T-helper 17 cell (primary cell): ENCODE results near the gene KRTAP1-1. TPM values are rescaled to one million over a fixed set of nuclear protein-coding genes. Genes with fewer than 3 reads are reported as not detected.
"Not testable (repeated sequence)": the region's sequence is repeated elsewhere in the genome, so short reads cannot be mapped to it uniquely, and the experiment has no call there.

Source experiments
- ATAC-seq: fragments of 150-1000 bp; cut with Tn5 transposase; 2 replicates; pipeline ENCODE4 v1.10.0; 2021; ENCODE audit warnings: mild to moderate bottlenecking, moderate library complexity
- DNase-seq, 3 donors: peaks; one replicate each; pipeline versions ENCODE4 v3.0.0 to v3.0.0-alpha.2; 2020 to 2021
- H3K9me3 ChIP-seq: one replicate; pipeline ENCODE4 v1.7.0; 2013; ENCODE audit warnings: low read length, mild to moderate bottlenecking; ENCODE audit not compliant: control insufficient read depth, poor library complexity, severe bottlenecking
- H3K27ac Mint-ChIP-seq: one replicate; pipeline ENCODE4 v1.8.0; 2022; ENCODE audit warnings: mild to moderate bottlenecking, moderate library complexity, mixed read lengths
- H3K27me3 Mint-ChIP-seq: one replicate; pipeline ENCODE4 v1.8.0; 2022; ENCODE audit warnings: mixed read lengths
- H3K36me3 Mint-ChIP-seq: one replicate; pipeline ENCODE4 v1.8.0; 2022; ENCODE audit warnings: low read depth, mixed read lengths
- H3K4me1 Mint-ChIP-seq: one replicate; pipeline ENCODE4 v1.8.0; 2022; ENCODE audit warnings: mild to moderate bottlenecking, mixed read lengths
- H3K4me3 Mint-ChIP-seq: one replicate; pipeline ENCODE4 v1.8.0; 2022; ENCODE audit warnings: mild to moderate bottlenecking, moderate library complexity, mixed read lengths
- total RNA-seq, 4 donors: library from RNA in 2 of 4; stranded (reverse) in 2 of 4; gene quantifications; one replicate each; pipeline ENCODE4 v1.2.3 and lab custom pipeline; 2022 to 2026

The KRTAP1-1 gene, protein sequence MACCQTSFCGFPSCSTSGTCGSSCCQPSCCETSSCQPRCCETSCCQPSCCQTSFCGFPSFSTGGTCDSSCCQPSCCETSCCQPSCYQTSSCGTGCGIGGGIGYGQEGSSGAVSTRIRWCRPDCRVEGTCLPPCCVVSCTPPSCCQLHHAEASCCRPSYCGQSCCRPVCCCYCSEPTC
- total RNA-seq = not detected
- total RNA-seq (lab: John Stamatoyannopoulos, UW) = 0 reads per million in 2 donors

DNA sequence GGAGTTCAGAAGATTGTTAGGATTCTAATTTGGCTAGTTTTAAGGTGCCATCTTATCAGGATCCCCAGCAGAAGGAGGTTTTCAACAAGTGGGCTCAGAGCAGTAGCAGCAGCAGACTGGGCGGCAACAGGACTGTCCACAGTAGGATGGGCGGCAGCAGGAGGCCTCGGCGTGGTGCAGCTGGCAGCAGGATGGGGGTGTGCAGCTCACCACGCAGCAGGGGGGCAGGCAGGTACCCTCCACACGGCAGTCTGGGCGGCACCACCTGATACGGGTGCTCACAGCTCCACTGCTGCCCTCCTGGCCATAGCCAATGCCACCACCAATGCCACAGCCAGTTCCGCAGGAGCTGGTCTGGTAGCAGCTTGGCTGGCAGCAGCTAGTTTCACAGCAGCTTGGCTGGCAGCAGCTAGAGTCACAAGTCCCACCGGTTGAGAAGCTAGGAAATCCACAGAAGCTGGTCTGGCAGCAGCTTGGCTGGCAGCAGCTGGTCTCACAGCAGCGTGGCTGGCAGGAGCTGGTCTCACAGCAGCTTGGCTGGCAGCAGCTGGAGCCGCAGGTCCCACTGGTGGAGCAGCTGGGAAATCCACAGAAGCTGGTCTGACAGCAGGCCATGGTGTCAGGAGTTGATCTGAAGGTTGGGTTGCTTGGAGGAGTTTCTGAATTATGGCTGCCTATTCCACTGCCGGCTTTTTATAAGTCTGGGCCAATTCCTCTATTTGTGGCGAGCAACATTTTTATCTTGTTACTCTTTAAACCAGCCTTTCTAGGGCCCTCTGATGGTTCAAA, at the start of gene KRTAP1-1:
Gene KRTAP1-1, minus strand, starts transcription at position 668 of the 789 bp plus-strand sequence. Its CDS starts 53 bp downstream, at position 615.
- H3K27ac Mint-ChIP-seq, DNase-seq, H3K9me3 ChIP-seq, ATAC-seq, H3K4me3 Mint-ChIP-seq, H3K4me1 Mint-ChIP-seq, H3K36me3 Mint-ChIP-seq: not testable (repeated sequence)
- H3K27me3 Mint-ChIP-seq = peaks cover 27% of the 10 kb centered on the region

DNA sequence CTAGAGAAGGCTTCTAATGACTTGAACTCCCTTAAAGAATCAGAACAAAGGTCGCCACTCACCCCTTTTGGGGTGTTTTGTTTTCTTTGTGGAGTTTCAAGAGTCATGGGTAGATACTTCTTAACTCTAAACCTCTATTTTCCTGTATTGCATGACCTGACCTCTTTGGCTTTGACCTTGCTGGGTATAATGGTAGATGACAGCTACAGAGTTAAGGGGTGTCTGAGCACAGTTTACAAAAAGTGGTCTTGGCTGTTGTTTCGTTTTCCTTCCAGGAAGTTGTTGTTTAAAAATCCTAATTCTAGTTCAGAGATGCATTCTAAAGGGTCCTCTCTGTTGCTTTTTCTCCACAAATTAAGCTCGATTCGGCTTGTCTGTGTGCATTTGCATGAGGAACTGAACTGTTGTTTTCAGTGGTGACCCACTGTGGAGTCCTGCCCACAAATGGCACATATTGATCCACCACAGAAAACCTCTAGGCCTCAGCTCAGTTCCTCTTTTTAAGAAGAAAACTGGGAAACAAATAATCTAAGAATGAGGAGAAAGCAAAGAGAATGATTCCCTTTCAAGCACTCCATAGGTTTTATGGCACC, 47.6 kb upstream of the KRTAP1-1 start:
- H3K4me3 Mint-ChIP-seq, DNase-seq: not testable (repeated sequence)

GRCh38 chr17:41084100-41084856, 43.0 kb upstream of the KRTAP1-1 start, which contains the start of gene KRTAP4-7:
Gene KRTAP4-7 (plus strand): TSS chr17:41084150. CDS start chr17:41084207, 57 bp downstream.
- peaks cover 23% of the 10 kb centered on the region for H3K27me3 Mint-ChIP-seq
- not testable (repeated sequence) for H3K4me1 Mint-ChIP-seq, ATAC-seq, H3K27ac Mint-ChIP-seq, DNase-seq, H3K36me3 Mint-ChIP-seq, H3K9me3 ChIP-seq, H3K4me3 Mint-ChIP-seq

More for the DNA sequence above, 47.6 kb upstream of the KRTAP1-1 start:
- not testable (repeated sequence) for H3K9me3 ChIP-seq, ATAC-seq, H3K4me1 Mint-ChIP-seq, H3K27ac Mint-ChIP-seq, H3K36me3 Mint-ChIP-seq
- H3K27me3 Mint-ChIP-seq = peaks cover 18% of the 10 kb centered on the region

DNA sequence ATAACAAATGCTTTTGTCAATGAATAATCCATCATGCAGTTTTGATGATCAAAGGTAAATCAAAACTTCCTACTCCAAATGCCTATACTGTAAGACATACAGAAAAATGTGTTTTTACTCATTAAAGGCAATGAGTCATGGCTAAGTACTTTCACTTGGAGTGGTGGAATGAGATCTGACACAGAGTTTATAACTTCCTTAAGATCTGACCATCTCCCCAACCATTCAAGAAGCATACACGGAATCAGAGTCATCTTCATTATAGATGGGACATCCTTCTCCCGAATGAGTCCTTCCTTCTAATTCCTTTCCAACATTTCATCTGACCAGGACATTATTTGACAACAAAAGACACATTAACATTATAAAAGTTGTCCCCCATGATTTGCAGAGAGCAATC, 42.2 kb upstream of the KRTAP1-1 start:
- not testable (repeated sequence) for H3K36me3 Mint-ChIP-seq, H3K9me3 ChIP-seq, H3K4me1 Mint-ChIP-seq, DNase-seq, H3K27ac Mint-ChIP-seq, ATAC-seq, H3K4me3 Mint-ChIP-seq
- peaks cover 23% of the 10 kb centered on the region for H3K27me3 Mint-ChIP-seq

GRCh38 chr17:41082626-41083025, 41.4 kb upstream of the KRTAP1-1 start:
- H3K27me3 Mint-ChIP-seq = peaks cover 21% of the 10 kb centered on the region
- DNase-seq (no peak), ATAC-seq (no peak)
- peaks cover 4% of the 10 kb centered on the region for H3K4me1 Mint-ChIP-seq
- no peaks in the 10 kb centered on the region for H3K36me3 Mint-ChIP-seq
- no peak overlapping the region for H3K4me3 Mint-ChIP-seq
- H3K9me3 ChIP-seq = no peaks in the 10 kb centered on the region
- H3K27ac Mint-ChIP-seq = no peak overlapping the region

- Mint-ChIP-seq H3K4me1 (peaks cover 3% of the 10 kb centered on the region), H3K27me3 (peaks cover 18% of the 10 kb centered on the region), H3K27ac (no peak overlapping the region), H3K4me3 (no peak overlapping the region), H3K36me3 (peaks cover 2% of the 10 kb centered on the region)
- ATAC-seq (no peak), DNase-seq (no peak)
- H3K9me3 ChIP-seq = no peaks in the 10 kb centered on the region
These were observed 35.5 kb upstream of the KRTAP1-1 start for GRCh38 chr17:41076788-41077187.

DNA sequence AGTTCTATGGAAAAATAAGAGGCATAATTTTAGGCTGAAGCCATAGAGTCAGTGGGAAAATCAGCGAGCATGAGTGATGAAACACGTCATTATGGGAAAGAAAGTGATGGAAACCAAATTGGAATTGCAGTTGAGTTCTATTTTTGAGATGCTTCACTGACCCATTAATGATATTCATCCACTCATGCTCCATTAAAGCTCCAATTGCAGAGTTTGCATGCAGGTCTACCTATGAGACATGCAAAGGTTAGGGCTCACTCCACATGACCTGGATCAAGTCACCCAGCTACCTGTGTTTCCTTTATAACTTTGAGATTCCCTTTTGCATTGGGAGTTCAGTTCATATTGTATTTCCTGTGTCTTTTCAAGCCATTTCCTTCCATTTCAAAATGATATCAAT, 32.4 kb upstream of the KRTAP1-1 start:
- Mint-ChIP-seq H3K4me3 (no peak overlapping the region), H3K4me1 (peaks cover 3% of the 10 kb centered on the region), H3K27me3 (peaks cover 18% of the 10 kb centered on the region), H3K36me3 (peaks cover 2% of the 10 kb centered on the region), H3K27ac (no peak overlapping the region)
- DNase-seq (no peak), ATAC-seq (no peak)
- H3K9me3 ChIP-seq = no peaks in the 10 kb centered on the region

DNA sequence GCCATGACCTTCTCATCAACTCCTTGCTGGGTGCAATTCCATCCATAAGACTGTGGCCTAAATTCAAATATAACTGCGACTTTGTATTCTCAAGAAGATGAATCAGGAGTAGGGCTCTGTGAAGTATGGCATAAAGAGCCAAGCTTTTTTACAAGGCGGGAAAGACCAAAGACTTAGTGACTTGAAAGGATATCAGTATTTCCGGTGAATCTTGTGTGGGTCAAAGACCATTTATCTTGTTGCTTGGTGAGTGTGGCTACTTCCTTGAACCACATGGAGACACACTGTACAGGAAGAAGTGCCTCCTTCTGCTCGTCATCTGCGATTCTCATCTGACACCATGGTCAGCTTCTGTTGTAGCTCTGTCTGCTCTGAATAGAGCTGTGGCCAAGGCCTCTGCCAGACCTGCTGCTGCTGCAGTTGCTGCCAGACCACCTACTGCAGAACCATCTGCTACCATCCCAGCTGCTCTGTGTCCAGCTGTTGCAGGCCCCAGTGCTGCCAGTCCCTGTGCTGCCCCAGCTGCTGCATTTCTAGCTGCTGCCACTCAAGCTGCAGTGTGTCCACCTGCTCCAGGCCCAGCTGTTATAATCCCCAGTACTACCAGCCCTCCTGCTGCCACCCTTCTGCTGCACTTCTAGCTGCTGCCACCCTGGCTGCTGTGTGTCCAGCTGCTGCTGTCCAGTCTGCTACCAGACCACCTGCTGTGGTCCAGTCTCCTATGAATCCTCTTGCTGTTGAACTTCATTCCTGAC, 30.5 kb upstream of the KRTAP1-1 start:
- Mint-ChIP-seq H3K36me3 (peaks cover 2% of the 10 kb centered on the region), H3K27me3 (peaks cover 18% of the 10 kb centered on the region), H3K27ac (no peak overlapping the region), H3K4me1 (peaks cover 3% of the 10 kb centered on the region), H3K4me3 (no peak overlapping the region)
- ATAC-seq (no peak), DNase-seq (no peak)
- no peaks in the 10 kb centered on the region for H3K9me3 ChIP-seq

DNA sequence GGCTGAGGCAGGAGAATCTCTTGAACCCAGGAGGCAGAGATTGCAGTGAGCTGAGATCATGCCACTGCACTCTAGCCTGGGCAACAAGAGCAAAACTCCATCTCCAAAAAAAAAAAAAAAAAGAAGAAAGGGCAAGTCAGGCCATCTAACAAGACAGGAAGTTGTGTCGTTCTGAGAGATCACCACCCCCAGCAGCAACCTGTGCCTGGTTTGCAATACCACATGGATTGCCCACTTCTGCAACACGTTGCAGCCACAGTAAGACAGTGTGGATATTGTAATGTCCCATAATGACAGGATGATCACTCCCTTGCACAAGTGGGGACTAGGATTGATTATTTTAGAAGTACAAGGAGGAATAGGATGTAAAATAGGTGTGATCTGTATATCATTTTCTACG, 27.8 kb upstream of the KRTAP1-1 start:
- Mint-ChIP-seq H3K27ac (no peak overlapping the region), H3K4me3 (no peak overlapping the region), H3K27me3 (peaks cover 14% of the 10 kb centered on the region), H3K4me1 (peaks cover 3% of the 10 kb centered on the region), H3K36me3 (no peaks in the 10 kb centered on the region)
- ATAC-seq = no peak
- DNase-seq = no peak
- H3K9me3 ChIP-seq = no peaks in the 10 kb centered on the region

DNA sequence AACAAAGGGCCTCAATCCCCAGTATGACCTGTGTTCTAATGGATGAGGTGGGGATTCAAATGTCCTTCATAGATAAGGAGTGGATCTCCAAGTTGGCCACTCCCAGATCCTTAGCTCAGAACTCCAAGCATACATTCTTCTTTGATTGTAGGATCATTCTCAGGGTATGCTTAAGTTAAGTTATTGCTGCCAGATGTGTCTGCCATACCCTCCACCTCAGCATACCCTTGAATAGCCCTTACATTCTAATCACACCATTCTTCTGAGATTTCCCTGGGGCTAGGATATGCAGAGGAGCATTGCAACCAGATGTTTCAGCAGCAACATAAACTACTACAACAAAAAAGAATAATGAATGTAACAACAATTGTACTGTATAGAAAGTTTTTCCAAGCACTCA, 26.0 kb upstream of the KRTAP1-1 start:
- Mint-ChIP-seq H3K36me3 (no peaks in the 10 kb centered on the region), H3K4me1 (peaks cover 3% of the 10 kb centered on the region), H3K27me3 (peaks cover 12% of the 10 kb centered on the region), H3K4me3 (no peak overlapping the region), H3K27ac (no peak overlapping the region)
- DNase-seq = no peak
- ATAC-seq = no peak
- H3K9me3 ChIP-seq = no peaks in the 10 kb centered on the region

DNA sequence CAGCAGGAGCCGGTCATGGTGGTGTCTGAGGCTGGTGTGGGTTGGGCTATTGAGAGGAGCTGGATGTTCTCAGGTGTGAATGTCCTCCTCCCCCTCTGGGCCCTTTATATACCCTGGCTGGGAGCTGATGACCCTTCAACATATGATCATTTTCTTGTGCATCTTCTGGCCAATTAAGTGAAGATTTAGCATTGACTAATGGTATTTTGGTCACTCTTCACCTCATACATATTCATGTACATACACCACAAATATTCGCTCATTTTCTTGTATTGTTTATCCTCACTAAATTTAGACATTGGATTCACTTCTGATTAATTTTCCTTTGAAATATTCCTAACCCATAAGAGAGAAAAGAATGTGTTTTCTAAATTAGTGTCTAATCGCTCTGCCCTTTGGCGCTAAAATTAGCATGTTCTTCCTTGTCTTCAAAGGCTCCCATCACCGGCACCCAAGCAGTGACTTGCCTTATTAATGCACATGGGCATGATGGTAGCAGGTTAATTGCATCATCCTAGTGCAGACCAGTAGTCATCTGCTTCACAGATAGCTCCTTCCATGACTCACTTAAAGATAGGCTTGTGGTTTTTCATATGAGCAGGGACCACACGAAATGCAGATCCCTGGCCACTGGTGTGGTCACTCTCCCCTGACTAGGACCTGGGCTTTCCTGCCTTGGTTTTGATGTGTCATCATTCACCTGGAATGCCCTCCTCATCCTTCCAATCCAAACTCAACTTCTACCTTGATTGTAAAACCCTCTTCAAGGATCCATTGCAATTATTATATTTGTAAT, 24.8 kb upstream of the KRTAP1-1 start, which contains the start of gene KRTAP2-4:
Gene KRTAP2-4, minus strand, starts transcription at position 51 of the 796 bp plus-strand sequence. Its CDS starts 34 bp downstream, at position 17.
- Mint-ChIP-seq H3K4me3 (no peak within 1 kb of the TSS), H3K4me1 (no peaks in the 10 kb centered on the region), H3K27ac (no peak within 1 kb of the TSS), H3K36me3 (no peaks in the 10 kb centered on the region), H3K27me3 (peaks cover 18% of the 10 kb centered on the region)
- no peaks in the 10 kb centered on the region for H3K9me3 ChIP-seq
- no peak for DNase-seq
- no peak for ATAC-seq
